Left cardiac atrium (tissue), 4 donors: ENCODE measurements around the gene DNM2. TPM values are rescaled to one million over a fixed set of nuclear protein-coding genes. Genes with fewer than 3 reads are reported as not detected.
A peak's percentile ranks its signal among the peaks of the same experiment; 100 is the strongest.
"Not testable (repeated sequence)": the region's sequence is repeated elsewhere in the genome, so short reads cannot be mapped to it uniquely, and the experiment has no call there.

Source experiments
- ATAC-seq, 2 donors: fragments of 200-7000 bp; cut with Tn5 transposase; one replicate each; pipeline ENCODE4 v1.9.1; 2020; ENCODE audit warnings: mild to moderate bottlenecking in 2 of 2, moderate library complexity in 2 of 2
- DNase-seq: peaks from one replicate; pipeline ENCODE4 v3.0.0-alpha.2; 2020
- intact Hi-C, 2 donors: fragments of 100-400 bp; cut with DNase I; formaldehyde crosslinking; loops; one replicate each; pipeline versions ENCODE4 v1.14.1 to v1.15.1; 2022 to 2023
- long read RNA-seq: library from polyadenylated mRNA; unstranded; transcript quantifications from one replicate; pipeline ENCODE4 v2.0.0, GENCODE V29; 2021
- total RNA-seq, 2 donors: library from RNA; stranded (reverse); fragmentation: NEBNext Ultra II Directional; extraction: Animal tissue kit (Norgen Biotek cat#: 25700); gene quantifications; one replicate each; pipeline ENCODE4 v1.2.1, GENCODE V29; 2021
- donor health status: DM: no; HTN: yes; CAD: no.
- donor health status: DM: no; HTN: yes; CAD: no; lungs with severe emphysema.
- donor health status: DM: yes; HTN: yes; CAD: no.
- donor health status: Dilated cardiomyopathy.

Gene DNM2
- 100 to 1,000 TPM; 125 to 186 TPM for total RNA-seq
- long read RNA-seq, full-length matches to known transcripts, result 5 of 80 reads
- long read RNA-seq, partial matches to known transcripts, result 52 of 80 reads
- long read RNA-seq, other reads (novel, unspliced or antisense), result 23 of 80 reads

DNA sequence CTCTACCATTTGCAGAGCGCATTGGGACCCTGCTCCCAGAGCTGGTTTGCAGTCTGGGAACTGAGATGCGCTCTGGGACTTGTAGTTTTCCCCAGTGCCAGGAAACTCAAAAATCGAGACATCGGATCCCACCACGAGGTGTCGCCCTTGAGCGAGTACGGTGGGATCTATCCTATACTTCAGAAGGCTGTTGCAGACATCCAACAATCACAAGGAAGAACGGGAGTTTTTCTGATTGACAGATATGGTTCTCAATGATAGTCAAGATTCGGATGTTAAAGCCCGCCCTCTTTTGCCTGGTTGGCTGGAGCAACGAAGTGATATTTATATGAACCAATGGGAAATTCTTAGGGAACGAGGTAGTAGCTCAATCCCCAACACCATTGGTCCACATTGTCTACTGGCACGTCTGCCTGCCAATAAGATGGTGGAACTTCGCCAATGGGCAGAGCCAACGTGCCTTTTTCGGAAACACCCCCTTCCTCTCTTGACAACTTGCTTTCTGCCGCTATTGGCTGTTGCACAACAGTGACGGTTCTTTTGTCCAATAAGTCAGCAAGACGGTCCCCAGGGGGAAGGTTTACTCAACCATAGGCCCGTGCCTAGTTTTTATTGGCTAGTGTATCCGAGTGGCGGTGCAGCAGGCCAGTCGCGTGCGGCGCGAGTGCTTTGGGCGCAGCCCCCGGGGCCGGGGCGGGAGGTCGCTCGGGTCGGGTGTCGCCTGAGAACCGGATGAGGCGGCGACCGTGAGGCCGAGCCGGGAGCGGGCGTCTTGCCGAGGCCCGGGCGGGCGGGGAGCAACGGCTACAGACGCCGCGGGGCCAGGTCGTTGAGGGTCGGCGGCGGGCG, at the start of gene DNM2:
DNM2 (plus strand) TSS at position 724 of the 849 bp plus-strand sequence. CDS start 164 bp downstream, outside the sequence.
- intact Hi-C loops, result loop anchor here (5.0 kb wide), 3 partner anchors 50 to 155 kb away; partner anchors contain the start of gene CARM1 (in 1 of the 2)
- DNase-seq, result peak; percentile 98
- peak; percentile 93 to 95 for ATAC-seq

DNA sequence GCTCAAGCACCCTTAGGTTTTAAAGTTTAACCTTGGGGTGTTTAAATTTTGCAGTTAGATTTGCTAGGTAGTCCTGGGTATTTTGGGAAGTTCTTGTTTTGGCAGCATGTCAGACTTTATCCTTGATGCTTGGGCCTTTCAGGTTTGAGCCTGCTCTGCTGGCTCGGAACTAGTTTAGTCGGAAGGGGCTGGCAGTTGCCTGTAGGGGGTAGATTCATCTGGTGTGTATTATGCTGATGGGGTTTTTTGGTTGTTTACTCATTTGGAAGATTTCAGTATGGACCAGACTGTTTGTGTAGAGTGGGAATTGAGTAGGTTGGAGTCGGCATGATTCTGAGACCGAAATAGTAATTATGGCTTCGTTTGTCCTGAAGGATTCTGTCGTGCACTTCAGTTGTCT, 48.6 kb upstream of the DNM2 start:
- ATAC-seq (no peak), DNase-seq (no peak)
- intact Hi-C loops, result no loop called here

DNA sequence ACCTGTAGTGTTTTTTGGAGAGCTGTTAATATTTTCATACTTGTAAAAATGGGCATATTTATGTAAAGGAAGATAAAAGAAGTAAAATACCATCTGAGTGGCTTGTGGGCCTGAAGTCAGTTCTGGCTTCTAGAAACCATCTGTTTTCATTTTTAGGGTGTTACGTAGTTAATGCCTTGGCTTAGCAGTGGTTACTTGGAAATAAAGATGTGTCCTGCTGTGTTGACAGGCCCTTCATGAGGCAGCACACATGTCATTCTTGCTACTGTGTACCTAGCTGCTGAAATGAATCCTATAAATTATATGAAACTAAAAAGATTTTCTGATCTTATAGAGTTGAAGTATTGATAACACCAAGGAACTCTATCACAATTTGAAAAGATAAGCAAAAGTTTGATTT, 47.7 kb upstream of the DNM2 start:
- intact Hi-C loops, result no loop called here
- DNase-seq (no peak), ATAC-seq (peak; percentile 41 to 46)

DNA sequence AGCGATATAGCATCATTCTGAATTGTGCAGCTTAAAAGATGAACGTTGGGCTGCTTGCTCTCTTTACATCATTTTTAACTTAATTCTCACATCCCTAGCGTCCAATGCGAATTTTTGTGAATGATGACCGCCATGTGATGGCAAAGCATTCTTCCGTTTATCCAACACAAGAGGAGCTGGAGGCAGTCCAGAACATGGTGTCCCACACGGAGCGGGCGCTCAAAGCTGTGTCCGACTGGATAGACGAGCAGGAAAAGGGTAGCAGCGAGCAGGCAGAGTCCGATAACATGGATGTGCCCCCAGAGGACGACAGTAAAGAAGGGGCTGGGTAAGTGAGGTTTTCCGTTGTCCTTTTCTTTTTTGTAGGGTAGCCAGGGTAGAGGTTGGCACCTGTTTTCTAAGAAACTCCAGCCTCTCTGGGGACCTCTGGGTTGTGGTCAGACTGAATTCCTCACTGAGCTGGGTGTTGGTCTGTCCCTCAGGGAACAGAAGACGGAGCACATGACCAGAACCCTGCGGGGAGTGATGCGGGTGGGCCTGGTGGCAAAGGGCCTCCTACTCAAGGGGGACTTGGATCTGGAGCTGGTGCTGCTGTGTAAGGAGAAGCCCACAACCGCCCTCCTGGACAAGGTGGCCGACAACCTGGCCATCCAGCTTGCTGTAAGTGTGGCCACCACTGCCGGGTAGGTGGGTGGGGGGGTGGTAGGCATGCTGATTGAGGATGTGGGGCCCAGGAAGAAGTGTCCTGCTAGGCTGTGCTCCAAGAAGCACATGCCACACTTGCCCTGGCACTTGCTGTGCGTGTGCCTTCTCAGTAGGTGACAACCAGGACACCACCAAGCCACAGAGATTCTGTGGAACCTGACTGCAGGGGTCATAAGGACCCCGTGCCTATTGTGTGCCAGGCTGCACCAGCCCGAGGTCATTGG, 46.7 kb upstream of the DNM2 start:
- DNase-seq (no peak), ATAC-seq (no peak)
- intact Hi-C loops, result no loop called here

DNA sequence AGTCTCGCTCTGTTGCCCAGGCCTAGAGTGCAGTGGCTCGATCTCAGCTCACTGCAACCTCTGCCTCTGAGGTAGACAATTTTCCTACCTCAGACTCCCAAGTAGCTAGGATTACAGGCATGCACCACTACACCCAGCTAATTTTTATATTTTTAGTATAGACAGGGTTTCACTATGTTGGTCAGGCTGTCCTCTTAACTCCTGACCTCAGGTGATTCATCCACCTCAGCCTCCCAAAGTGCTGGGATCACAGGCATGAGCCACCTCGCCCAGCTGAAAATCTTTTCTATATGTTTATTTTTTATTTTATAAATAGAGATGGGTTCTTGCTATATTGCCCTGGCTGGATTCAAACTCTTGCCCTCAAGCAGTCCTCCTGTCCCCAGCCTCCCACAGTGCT, 46.0 kb upstream of the DNM2 start:
- DNase-seq, ATAC-seq, intact Hi-C loops: not testable (repeated sequence)

DNA sequence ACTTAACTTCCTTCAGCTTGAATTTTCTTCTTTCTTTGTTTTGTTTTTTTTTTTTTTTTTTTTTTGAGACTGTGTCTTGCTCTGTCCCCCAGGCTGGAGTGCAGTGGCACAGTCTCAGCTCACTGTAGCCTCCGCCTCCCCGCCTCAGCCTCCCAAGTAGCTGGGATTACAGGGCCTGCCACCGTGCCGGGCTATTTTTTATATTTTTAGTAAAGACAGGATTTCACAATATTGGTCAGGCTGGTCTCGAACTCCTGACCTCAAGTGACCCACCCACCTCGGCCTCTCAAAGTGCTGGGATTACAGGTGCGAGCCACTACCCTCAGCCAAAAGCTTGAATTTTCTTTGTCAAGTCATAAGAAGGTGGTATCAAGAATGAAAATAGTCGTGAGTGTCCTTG, 42.7 kb upstream of the DNM2 start:
- ATAC-seq, intact Hi-C loops, DNase-seq: not testable (repeated sequence)

DNA sequence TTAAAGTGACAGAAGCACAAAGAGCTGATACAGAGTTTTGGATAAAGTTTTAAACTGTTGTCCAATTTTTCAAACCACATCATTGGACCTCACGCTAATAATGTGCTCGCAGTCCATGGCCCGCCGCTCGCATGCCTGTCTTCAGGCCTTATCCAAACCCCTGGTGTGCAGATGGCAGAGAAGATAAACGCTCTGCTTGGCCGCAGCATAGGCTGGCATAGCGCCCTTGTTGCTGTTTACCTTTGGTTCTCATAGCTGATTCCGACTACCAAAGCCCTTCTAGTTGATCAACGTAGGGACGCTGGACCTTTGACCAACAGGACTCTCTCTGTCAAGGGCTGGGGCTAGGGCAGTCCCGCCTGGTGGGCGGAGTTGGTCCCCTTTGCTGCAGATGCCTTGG, 40.1 kb upstream of the DNM2 start:
- DNase-seq, result no peak
- no peak for ATAC-seq
- intact Hi-C loops, result no loop called here

DNA sequence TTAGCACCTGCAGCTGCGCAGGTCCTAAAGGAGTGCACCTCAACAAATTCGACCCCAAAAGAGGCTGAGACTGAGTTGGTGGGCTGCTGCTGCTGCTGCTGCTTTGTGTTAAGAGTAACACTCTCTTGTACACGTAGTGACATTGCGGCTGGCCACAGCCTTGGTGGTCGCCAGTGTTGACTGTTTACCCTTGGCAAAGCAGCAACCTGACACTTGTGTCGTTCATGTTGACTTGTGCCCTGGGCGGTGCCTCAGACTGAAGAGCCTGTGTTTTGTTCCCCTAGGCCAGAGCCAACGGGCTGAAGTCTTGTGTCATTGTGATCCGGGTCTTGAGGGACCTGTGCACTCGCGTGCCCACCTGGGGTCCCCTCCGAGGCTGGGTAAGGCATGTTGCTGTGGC, 39.1 kb upstream of the DNM2 start:
- no peak for ATAC-seq
- DNase-seq, result no peak
- intact Hi-C loops, result no loop called here

DNA sequence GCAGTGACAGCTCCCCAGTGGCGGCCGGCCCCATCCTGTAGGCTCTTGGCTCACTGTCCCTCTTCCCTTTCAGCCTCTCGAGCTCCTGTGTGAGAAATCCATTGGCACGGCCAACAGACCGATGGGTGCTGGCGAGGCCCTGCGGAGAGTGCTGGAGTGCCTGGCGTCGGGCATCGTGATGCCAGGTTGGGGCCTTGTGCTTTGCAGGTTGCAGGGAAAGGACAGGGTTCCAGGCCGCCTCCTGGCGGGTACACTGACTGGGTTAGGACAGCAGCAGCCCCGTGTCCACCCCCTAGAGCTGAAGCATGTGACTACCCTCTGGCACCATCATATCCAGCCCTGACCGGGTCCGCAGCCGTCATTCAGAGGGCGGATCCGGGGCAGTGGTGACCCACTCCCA, 38.1 kb upstream of the DNM2 start:
- intact Hi-C loops, result no loop called here
- DNase-seq, result no peak
- peak in 1 of 2 donors; percentile 46 for ATAC-seq

DNA sequence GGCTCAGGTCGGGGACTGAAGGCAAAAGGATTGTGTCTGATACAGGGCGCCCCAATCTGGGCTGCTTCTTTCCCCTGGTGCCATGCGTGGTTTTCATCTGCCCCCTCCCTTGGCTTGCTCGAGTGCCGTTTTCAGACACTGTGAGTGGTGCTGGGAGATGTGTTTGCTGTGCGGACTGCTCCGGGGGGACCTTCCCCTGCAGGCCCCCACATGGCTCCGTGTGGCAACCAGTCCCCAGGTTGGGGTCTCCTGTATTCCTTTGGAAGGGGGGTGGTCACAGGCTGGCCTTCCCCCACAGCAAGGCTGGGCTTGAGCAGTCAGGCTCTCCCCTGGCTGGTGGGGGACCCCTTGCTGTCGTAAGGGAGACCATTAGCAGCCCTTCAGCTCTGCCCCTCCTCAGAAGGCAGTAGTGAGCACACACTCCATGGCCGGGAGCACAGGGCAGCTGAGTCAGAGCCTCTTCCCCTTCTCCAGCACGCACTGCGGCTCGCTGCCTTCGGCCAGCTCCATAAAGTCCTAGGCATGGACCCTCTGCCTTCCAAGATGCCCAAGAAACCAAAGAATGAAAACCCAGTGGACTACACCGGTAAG, 37.2 kb upstream of the DNM2 start:
- ATAC-seq, result no peak
- DNase-seq, result no peak
- intact Hi-C loops, result no loop called here

DNA sequence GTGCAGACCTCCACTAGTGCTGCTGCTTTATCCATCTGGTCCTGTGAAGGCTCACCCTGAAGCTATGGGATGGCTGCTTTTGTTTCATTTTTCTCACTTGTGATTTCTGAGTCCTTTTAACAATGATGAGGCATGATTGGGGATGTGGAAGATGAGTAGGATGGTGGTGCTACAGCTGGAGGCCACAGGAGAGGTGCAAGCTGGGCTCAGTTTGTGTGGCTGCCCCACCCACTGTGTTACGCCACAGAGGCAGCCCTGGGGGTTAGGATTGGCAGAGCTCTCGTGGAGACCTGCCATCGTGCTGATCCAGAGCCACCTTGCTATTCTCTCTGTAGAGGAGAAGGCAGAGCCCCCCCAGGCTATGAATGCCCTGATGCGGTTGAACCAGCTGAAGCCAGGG, 36.2 kb upstream of the DNM2 start:
- intact Hi-C loops, result no loop called here
- ATAC-seq, result no peak
- DNase-seq, result no peak

DNA sequence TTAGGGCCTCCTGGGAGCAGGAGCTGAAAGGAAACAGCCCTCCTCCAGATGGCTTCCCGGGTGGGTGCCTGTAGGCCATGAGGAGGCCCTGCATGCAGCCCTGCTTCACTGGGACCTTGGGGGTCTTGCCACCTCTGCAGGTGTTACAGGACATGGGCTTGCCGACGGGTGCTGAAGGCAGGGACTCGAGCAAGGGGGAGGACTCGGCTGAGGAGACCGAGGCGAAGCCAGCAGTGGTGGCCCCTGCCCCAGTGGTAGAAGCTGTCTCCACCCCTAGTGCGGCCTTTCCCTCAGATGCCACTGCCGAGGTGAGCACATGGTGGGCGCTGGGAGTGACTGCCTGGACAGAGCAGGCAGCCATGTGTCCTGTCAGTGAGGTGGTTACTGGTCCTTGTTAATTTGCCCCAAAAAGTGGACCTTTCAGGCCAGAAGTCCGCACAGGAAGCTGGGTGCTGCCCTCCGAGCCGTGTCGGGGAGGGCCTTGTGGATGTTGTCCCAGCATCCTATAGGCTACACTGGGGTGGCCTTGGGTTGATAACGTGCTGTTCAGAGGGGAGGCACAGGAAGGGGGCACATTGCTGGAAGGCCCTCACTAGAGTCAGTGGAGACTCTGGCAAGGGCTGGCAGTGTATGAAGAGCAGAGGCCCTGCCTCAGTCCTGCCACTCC, 35.3 kb upstream of the DNM2 start:
- intact Hi-C loops, result no loop called here
- no peak for ATAC-seq
- DNase-seq, result no peak

DNA sequence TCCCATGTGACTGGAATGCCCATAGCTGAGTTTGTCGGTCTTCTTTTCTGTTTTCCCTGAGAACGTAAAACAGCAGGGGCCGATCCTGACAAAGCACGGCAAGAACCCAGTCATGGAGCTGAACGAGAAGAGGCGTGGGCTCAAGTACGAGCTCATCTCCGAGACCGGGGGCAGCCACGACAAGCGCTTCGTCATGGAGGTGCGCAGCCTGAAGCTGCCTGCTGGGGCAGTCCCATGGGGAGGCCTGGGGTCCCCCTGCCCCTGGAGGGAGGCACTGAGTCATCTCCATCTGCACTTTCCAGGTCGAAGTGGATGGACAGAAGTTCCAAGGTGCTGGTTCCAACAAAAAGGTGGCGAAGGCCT, 34.8 kb upstream of the DNM2 start:
- no peak for ATAC-seq
- intact Hi-C loops, result no loop called here

DNA sequence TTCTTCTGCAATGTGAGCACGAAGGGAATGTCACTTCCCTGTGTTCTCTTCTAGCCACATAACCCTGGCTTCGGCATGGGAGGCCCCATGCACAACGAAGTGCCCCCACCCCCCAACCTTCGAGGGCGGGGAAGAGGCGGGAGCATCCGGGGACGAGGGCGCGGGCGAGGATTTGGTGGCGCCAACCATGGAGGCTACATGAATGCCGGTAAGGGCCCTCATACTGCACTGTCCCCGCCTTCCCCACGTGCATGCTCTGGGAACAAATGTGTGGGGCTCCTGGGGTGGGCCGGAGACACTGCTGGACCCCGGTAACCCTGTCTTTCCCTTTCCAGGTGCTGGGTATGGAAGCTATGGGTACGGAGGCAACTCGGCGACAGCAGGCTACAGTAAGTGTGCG, 34.3 kb upstream of the DNM2 start:
- intact Hi-C loops, result no loop called here
- DNase-seq (no peak), ATAC-seq (no peak)

More for the DNA sequence above, 34.8 kb upstream of the DNM2 start:
- DNase-seq, result no peak

DNA sequence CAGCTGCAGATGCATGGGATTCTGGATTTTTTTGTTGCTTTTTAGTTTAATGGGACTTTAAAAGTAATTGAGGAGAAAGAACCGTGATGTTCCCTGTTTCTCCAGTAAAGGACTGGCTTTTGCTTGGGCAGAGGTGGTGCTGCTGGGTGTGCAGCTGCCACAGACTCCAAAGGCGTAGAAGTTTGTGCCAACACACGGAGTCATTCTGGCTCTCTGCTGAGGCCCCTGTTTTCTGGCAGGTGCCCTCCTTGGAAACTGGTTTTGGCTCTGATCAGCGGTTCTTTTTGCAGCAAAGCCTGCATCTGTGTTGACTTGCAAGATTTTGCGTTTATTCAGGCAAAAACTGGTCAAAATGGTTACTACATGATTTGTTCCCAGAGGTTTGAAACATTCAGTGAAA, 32.7 kb upstream of the DNM2 start:
- no peak for DNase-seq
- no peak for ATAC-seq
- intact Hi-C loops, result no loop called here

DNA sequence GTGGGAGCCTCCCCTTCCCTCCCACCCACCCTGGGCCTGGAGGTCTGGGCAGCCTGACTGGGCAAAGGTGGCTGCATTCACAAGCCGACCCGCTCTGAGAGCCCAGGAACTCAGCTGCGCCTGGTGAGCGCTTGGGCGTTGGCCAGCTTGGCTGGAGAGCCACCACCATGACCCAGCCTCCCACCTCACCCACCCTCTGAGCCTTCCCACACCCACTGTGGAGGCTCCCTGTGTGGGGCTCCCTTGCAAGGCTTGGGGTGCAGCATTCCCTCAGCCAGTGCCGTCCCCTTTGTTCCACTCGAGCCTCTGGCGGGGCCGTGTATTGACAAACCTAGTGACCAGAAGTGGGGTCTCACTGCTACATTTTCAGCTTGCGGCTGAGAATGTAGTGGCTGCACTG, 31.7 kb upstream of the DNM2 start:
- ATAC-seq (no peak), DNase-seq (no peak)
- intact Hi-C loops, result no loop called here

DNA sequence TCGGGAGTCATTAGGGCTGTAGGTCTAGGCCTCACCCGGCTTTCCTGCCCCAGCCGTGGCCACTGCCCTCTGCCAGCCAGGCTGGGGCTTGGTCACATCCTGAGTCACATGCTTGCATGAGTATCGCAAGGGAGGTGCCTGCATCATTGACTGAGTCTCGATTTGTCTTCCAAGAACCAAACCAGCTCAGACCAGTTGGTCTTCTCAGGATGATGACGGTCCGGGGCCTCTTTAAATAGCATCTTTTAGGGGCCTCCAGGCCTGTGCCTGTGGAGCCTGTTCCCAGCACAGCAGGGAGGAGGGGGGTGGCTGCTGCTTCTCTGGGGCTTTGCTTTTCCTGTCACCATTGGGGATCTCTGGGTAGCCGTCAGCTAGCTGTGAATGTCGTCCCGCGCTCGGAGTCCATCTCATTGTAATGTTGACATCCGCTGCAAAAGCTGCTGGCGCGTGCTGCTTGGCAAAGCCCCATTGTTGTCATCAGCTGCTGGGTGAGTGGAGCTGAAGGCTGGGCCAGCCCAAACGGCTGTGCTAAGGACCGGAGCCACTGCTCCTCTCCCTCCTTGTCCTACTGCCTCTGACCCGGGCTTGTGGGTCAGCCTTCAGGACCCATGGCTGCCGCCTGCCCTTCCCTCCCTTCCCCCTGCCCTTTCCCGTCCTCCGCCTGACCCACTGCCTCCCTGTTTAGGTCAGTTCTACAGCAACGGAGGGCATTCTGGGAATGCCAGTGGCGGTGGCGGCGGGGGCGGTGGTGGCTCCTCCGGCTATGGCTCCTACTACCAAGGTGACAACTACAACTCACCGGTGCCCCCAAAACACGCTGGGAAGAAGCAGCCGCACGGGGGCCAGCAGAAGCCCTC, 31.0 kb upstream of the DNM2 start:
- ATAC-seq, result peak; percentile 56 to 85
- peak; percentile 65 for DNase-seq
- intact Hi-C loops, result no loop called here
